Measurements from ENCODE around the gene ZBTB34. TPM values are rescaled to one million over a fixed set of nuclear protein-coding genes. Genes with fewer than 3 reads are reported as not detected.

Gene ZBTB34
- total RNA-seq, 2 experiments from 2014 or later, result 2.5 to 2.9 TPM

- no peak overlapping the region for H3K27ac Mint-ChIP-seq
- intact Hi-C loops (cut with DNase I, micrococcal nuclease), result no loop called here
- POLR2A ChIA-PET, result no interaction called here
Measured at GRCh38 chr9:126902210-126902609, 41.8 kb downstream of the ZBTB34 start.

GRCh38 chr9:126904586-126904985, 44.1 kb downstream of the ZBTB34 start:
- ATAC-seq (ENCODE audit: poor library complexity) (no peak), DNase-seq (no peak)
- H3K9me3 ChIP-seq (ENCODE audit: control insufficient read depth in 1 of 2, insufficient read depth in 1 of 2, low read length in 2 of 2), result peaks cover 7 to 8% of the 10 kb centered on the region in 2 experiments
- ChIA-PET CTCF (no interaction called here), POLR2A (no interaction called here)
- peaks cover 3 to 6% of the 10 kb centered on the region in 2 experiments for H3K27me3 ChIP-seq (ENCODE audit: control insufficient read depth in 1 of 2, insufficient read depth in 2 of 2, low read length in 2 of 2)
- no peaks in the 10 kb centered on the region for H3K4me1 Mint-ChIP-seq (ENCODE audit: low read depth)
- H3K27me3 Mint-ChIP-seq, result peaks cover 14% of the 10 kb centered on the region
- H3K27ac Mint-ChIP-seq, result no peak overlapping the region
- H3K9me3 Mint-ChIP-seq, result peaks cover 6% of the 10 kb centered on the region
- no peak overlapping the region for H3K4me3 Mint-ChIP-seq
- intact Hi-C loops (cut with DNase I, micrococcal nuclease), result no loop called here
- no peak for TF ChIP-seq CTCF (IDR thresholded peaks at IDR 0.05)
- H3K4me3 ChIP-seq (ENCODE audit: low read length), result no peak overlapping the region
- no peaks in the 10 kb centered on the region for H3K36me3 Mint-ChIP-seq (ENCODE audit: low read depth)
- H3K4me1 ChIP-seq (ENCODE audit: insufficient read depth, low read length), result no peaks in the 10 kb centered on the region
- H3K36me3 ChIP-seq (ENCODE audit: insufficient read depth, low read length), result no peaks in the 10 kb centered on the region
- H3K27ac ChIP-seq (ENCODE audit: low read depth in 1 of 2, low read length in 2 of 2), result no peak overlapping the region

More at GRCh38 chr9:126902210-126902609, 41.8 kb downstream of the ZBTB34 start:
- no peaks in the 10 kb centered on the region for H3K36me3 Mint-ChIP-seq (ENCODE audit: low read depth)
- no peak overlapping the region for H3K4me3 Mint-ChIP-seq
- no peak for TF ChIP-seq CTCF (IDR thresholded peaks at IDR 0.05)
- DNase-seq (no peak), ATAC-seq (ENCODE audit: poor library complexity) (no peak)
- Histone ChIP-seq H3K4me1 (ENCODE audit: insufficient read depth, low read length) (no peaks in the 10 kb centered on the region), H3K36me3 (ENCODE audit: insufficient read depth, low read length) (no peaks in the 10 kb centered on the region), H3K27ac (ENCODE audit: low read depth in 1 of 2, low read length in 2 of 2) (no peak overlapping the region), H3K27me3 (ENCODE audit: control insufficient read depth in 1 of 2, insufficient read depth in 2 of 2, low read length in 2 of 2) (peaks cover 0 to 2% of the 10 kb centered on the region in 2 experiments), H3K4me3 (ENCODE audit: low read length) (no peak overlapping the region), H3K9me3 (ENCODE audit: control insufficient read depth in 1 of 2, insufficient read depth in 1 of 2, low read length in 2 of 2) (peaks cover 7 to 8% of the 10 kb centered on the region in 2 experiments)
- no peaks in the 10 kb centered on the region for H3K4me1 Mint-ChIP-seq (ENCODE audit: low read depth)
- CTCF ChIA-PET, result interaction anchor here (0.6 kb wide), 1 partner anchor 286 kb away, joined by 6 read pairs; no protein-coding TSS in a partner anchor
- H3K27me3 Mint-ChIP-seq, result peaks cover 11% of the 10 kb centered on the region
- H3K9me3 Mint-ChIP-seq, result peaks cover 6% of the 10 kb centered on the region

GRCh38 chr9:126906091-126906490, 45.7 kb downstream of the ZBTB34 start:
- Mint-ChIP-seq H3K4me3 (no peak overlapping the region), H3K36me3 (ENCODE audit: low read depth) (no peaks in the 10 kb centered on the region), H3K9me3 (peaks cover 4% of the 10 kb centered on the region), H3K27ac (no peak overlapping the region), H3K4me1 (ENCODE audit: low read depth) (no peaks in the 10 kb centered on the region), H3K27me3 (peaks cover 14% of the 10 kb centered on the region)
- no peak for ATAC-seq (ENCODE audit: poor library complexity)
- Histone ChIP-seq H3K9me3 (ENCODE audit: control insufficient read depth in 1 of 2, insufficient read depth in 1 of 2, low read length in 2 of 2) (peaks cover 0 to 6% of the 10 kb centered on the region in 2 experiments), H3K4me3 (ENCODE audit: low read length) (no peak overlapping the region), H3K27me3 (ENCODE audit: control insufficient read depth in 1 of 2, insufficient read depth in 2 of 2, low read length in 2 of 2) (peaks cover 3 to 6% of the 10 kb centered on the region in 2 experiments), H3K4me1 (ENCODE audit: insufficient read depth, low read length) (no peaks in the 10 kb centered on the region), H3K27ac (ENCODE audit: low read depth in 1 of 2, low read length in 2 of 2) (no peak overlapping the region), H3K36me3 (ENCODE audit: insufficient read depth, low read length) (no peaks in the 10 kb centered on the region)
- DNase-seq, result no peak
- CTCF ChIA-PET, result no interaction called here
- no peak for TF ChIP-seq CTCF (IDR thresholded peaks at IDR 0.05)
- POLR2A ChIA-PET, result no interaction called here
- intact Hi-C loops (cut with DNase I, micrococcal nuclease), result no loop called here

Data from CD4-positive, alpha-beta T cell (primary cell).